H1 (cell line): ENCODE results near the gene NECAB3. TPM values are rescaled to one million over a fixed set of nuclear protein-coding genes. Genes with fewer than 3 reads are reported as not detected.

Experiments
- CTCF ChIA-PET: fragments of 300-600 bp; sonication (Branson Sonifier 250); formaldehyde crosslinking; loops from one replicate; lab custom pipeline; 2021; ENCODE audit not compliant: partially characterized antibody; lab: Charles Lee
- POLR2A ChIA-PET: fragments of 300-600 bp; sonication (Branson Sonifier 250); formaldehyde crosslinking; loops from one replicate; lab custom pipeline; 2021; ENCODE audit warnings: inconsistent platforms; ENCODE audit not compliant: partially characterized antibody; lab: Charles Lee
- DNase-seq, 2 experiments: peaks; one replicate each; pipeline versions ENCODE4 v3.0.0 to v3.0.0-alpha.2; 2010 to 2022; ENCODE audit warnings: low spot score in 2 of 2, low read depth in 1 of 2, mixed read lengths in 1 of 2
- FAIRE-seq: peaks from 2 replicates; lab custom pipeline; 2011; peaks lifted over from hg19 to GRCh38; lab: Jason Lieb, UNC
- H2AFZ ChIP-seq: 2 replicates; pipeline ENCODE4 v1.8.1; 2012; ENCODE audit warnings: low read length, inconsistent platforms
- H2AK5ac ChIP-seq: 2 replicates; pipeline ENCODE4 v1.6.1; 2013; ENCODE audit warnings: low read depth, low read length
- H2BK120ac ChIP-seq: replicated peaks from 2 replicates; pipeline ENCODE3; 2013; ENCODE audit warnings: low read depth, low read length, inconsistent platforms
- H2BK12ac ChIP-seq: 2 replicates; pipeline ENCODE4 v1.6.1; 2013; ENCODE audit warnings: low read depth, low read length
- H2BK15ac ChIP-seq: 2 replicates; pipeline ENCODE4 v1.6.1; 2013; ENCODE audit warnings: low read length
- H2BK20ac ChIP-seq: 2 replicates; pipeline ENCODE4 v1.6.1; 2013; ENCODE audit warnings: low read length
- H2BK5ac ChIP-seq: 2 replicates; pipeline ENCODE4 v1.6.1; 2013; ENCODE audit warnings: low read depth, low read length
- H3K14ac ChIP-seq: 2 replicates; pipeline ENCODE4 v1.6.1; 2013; ENCODE audit warnings: inconsistent platforms; ENCODE audit not compliant: insufficient read length
- H3K18ac ChIP-seq: 2 replicates; pipeline ENCODE4 v1.6.1; 2013; ENCODE audit warnings: low read length; ENCODE audit errors: extremely low read depth
- H3K23ac ChIP-seq: 2 replicates; pipeline ENCODE4 v1.6.1; 2013; ENCODE audit warnings: inconsistent platforms; ENCODE audit not compliant: insufficient read length
- H3K23me2 ChIP-seq: 2 replicates; pipeline ENCODE4 v1.6.1; 2013; ENCODE audit warnings: low read depth, low read length
- H3K27ac ChIP-seq: 2 replicates; pipeline ENCODE4 v1.6.1; 2011; ENCODE audit warnings: low read depth, low read length, inconsistent platforms
- H3K27me3 ChIP-seq, 4 experiments: replicated peaks in 1 of 4; 1 replicate in 1 of 4; 2 replicates in 3 of 4; pipeline versions ENCODE4 v1.6.1 to v1.8.1; 2011 to 2013; ENCODE audit warnings: low read length in 3 of 4, mild to moderate bottlenecking in 3 of 4, inconsistent platforms in 2 of 4, mixed read lengths in 2 of 4, moderate library complexity in 1 of 4; ENCODE audit not compliant: control insufficient read depth in 3 of 4, insufficient read depth in 3 of 4; ENCODE audit errors: extremely low read depth in 1 of 4
- H3K36me3 ChIP-seq, 4 experiments: 2 replicates each; pipeline versions ENCODE4 v1.6.1 to v1.8.1; 2011 to 2013; ENCODE audit warnings: mild to moderate bottlenecking in 4 of 4, low read length in 3 of 4, moderate library complexity in 2 of 4, control low read depth in 1 of 4, inconsistent platforms in 1 of 4; ENCODE audit not compliant: insufficient read depth in 4 of 4, control insufficient read depth in 2 of 4
- H3K4ac ChIP-seq: replicated peaks from 2 replicates; pipeline ENCODE3; 2013; ENCODE audit warnings: low read length, low read depth, mixed read lengths, inconsistent platforms; ENCODE audit not compliant: insufficient read length
- H3K4me1 ChIP-seq, 4 experiments: replicated peaks in 1 of 4; 1 replicate in 1 of 4; 2 replicates in 3 of 4; pipeline versions ENCODE4 v1.6.1 to v1.8.1; 2011 to 2013; ENCODE audit warnings: low read length in 3 of 4, inconsistent platforms in 2 of 4, mixed read lengths in 1 of 4; ENCODE audit not compliant: insufficient read depth in 4 of 4, control insufficient read depth in 3 of 4
- H3K4me2 ChIP-seq, 2 experiments: 2 replicates each; pipeline versions ENCODE4 v1.6.1 to v1.8.1; 2011 to 2013; ENCODE audit warnings: low read depth in 2 of 2, low read length in 2 of 2, control low read depth in 1 of 2, inconsistent platforms in 1 of 2, mild to moderate bottlenecking in 1 of 2; ENCODE audit not compliant: insufficient read depth in 1 of 2
- H3K4me3 ChIP-seq, 4 experiments: fragments of 200-600, 300-600 bp in 1 of 4; sonication (generic), shearing (Covaris generic), sonication (Bioruptor Twin) in 1 of 4; 2 replicates each; pipeline versions ENCODE4 v1.5.1 to v1.8.1; 2011 to 2016; ENCODE audit warnings: low read length in 4 of 4, low read depth in 3 of 4, control low read depth in 2 of 4, inconsistent platforms in 2 of 4, mild to moderate bottlenecking in 2 of 4, mixed read lengths in 1 of 4, moderate library complexity in 1 of 4; ENCODE audit not compliant: insufficient read depth in 2 of 4; ENCODE audit errors: extremely low read depth in 1 of 4
- H3K56ac ChIP-seq: replicated peaks from 2 replicates; pipeline ENCODE3; 2013; ENCODE audit warnings: low read depth, mild to moderate bottlenecking, mixed read lengths, low read length, inconsistent platforms; ENCODE audit not compliant: insufficient read length
- H3K79me1 ChIP-seq: 2 replicates; pipeline ENCODE4 v1.6.1; 2013; ENCODE audit warnings: low read depth, low read length, control low read depth
- H3K79me2 ChIP-seq, 2 experiments: 2 replicates each; pipeline versions ENCODE4 v1.6.1 to v1.8.1; 2012 to 2013; ENCODE audit warnings: low read length in 2 of 2, mild to moderate bottlenecking in 2 of 2, inconsistent platforms in 1 of 2; ENCODE audit not compliant: insufficient read depth in 2 of 2, control insufficient read depth in 1 of 2
- H3K9ac ChIP-seq, 4 experiments: replicated peaks in 1 of 4; 1 replicate in 1 of 4; 2 replicates in 3 of 4; pipeline versions ENCODE4 v1.6.1 to v1.8.1; 2011 to 2013; ENCODE audit warnings: low read depth in 3 of 4, low read length in 3 of 4, control low read depth in 2 of 4, mild to moderate bottlenecking in 2 of 4, moderate library complexity in 2 of 4, inconsistent platforms in 1 of 4; ENCODE audit errors: extremely low read depth in 1 of 4
- H3K9me3 ChIP-seq, 2 experiments: 2 replicates each; pipeline versions ENCODE4 v1.6.1 to v1.8.1; 2012 to 2013; ENCODE audit warnings: mild to moderate bottlenecking in 2 of 2, moderate library complexity in 2 of 2, control low read depth in 1 of 2, inconsistent platforms in 1 of 2, low read depth in 1 of 2, low read length in 1 of 2, mixed read lengths in 1 of 2; ENCODE audit not compliant: insufficient read depth in 2 of 2
- H4K20me1 ChIP-seq, 2 experiments: replicated peaks in 1 of 2; 2 replicates each; pipeline versions ENCODE3 to v1.8.1; 2011 to 2013; ENCODE audit warnings: inconsistent platforms in 2 of 2, low read length in 2 of 2, mild to moderate bottlenecking in 1 of 2; ENCODE audit not compliant: insufficient read depth in 2 of 2, control insufficient read depth in 1 of 2
- H4K5ac ChIP-seq: 2 replicates; pipeline ENCODE4 v1.6.1; 2013; ENCODE audit warnings: low read length, low read depth, mixed read lengths, inconsistent platforms; ENCODE audit not compliant: insufficient read length
- H4K8ac ChIP-seq: 2 replicates; pipeline ENCODE4 v1.8.0; 2013; ENCODE audit warnings: mild to moderate bottlenecking, moderate library complexity, low read length, inconsistent platforms; ENCODE audit not compliant: insufficient read depth; ENCODE audit errors: extremely low read depth
- H4K91ac ChIP-seq: replicated peaks from 2 replicates; pipeline ENCODE3; 2013; ENCODE audit warnings: low read length, mixed read lengths, inconsistent platforms; ENCODE audit not compliant: insufficient read length
- ASH2L ChIP-seq: fragments of 200-600, 300-600 bp; sonication (generic); IDR thresholded peaks from one replicate; pipeline ENCODE4 v1.7.1; 2017; ENCODE audit warnings: low read length
- BCL11A ChIP-seq, 2 experiments: IDR thresholded peaks; one replicate each; pipeline ENCODE4 v1.6.1; 2011; ENCODE audit warnings: low read depth in 2 of 2, low read length in 2 of 2, mild to moderate bottlenecking in 2 of 2
- CBX8 ChIP-seq: fragments of 300-800, 300-1000 bp; sonication (generic); IDR thresholded peaks from 2 replicates; pipeline ENCODE4 v1.7.1; 2016; ENCODE audit warnings: low read depth, low read length, borderline replicate concordance
- CREB1 ChIP-seq: IDR thresholded peaks from 2 replicates; pipeline ENCODE4 v1.6.1; 2012; ENCODE audit warnings: inconsistent platforms
- KDM5A ChIP-seq: fragments of 200-600 bp; IDR thresholded peaks from 2 replicates; pipeline ENCODE4 v1.7.1; 2012; ENCODE audit warnings: mild to moderate bottlenecking, low read length, inconsistent platforms, mixed read lengths
- RAD21 ChIP-seq, 2 experiments: IDR thresholded peaks in 1 of 2; conservative IDR thresholded peaks in 1 of 2; 2 replicates each; pipeline ENCODE4 v1.6.1; 2011; ENCODE audit warnings: low read depth in 2 of 2, low read length in 2 of 2, improper control_type of control experiment in 1 of 2, inconsistent platforms in 1 of 2, mild to moderate bottlenecking in 1 of 2, moderate library complexity in 1 of 2
- RFX5 ChIP-seq: IDR thresholded peaks from 2 replicates; pipeline ENCODE4 v1.6.1; 2011; ENCODE audit warnings: low read depth, low read length, improper control_type of control experiment, borderline replicate concordance
- SIN3A ChIP-seq, 2 experiments: IDR thresholded peaks in 1 of 2; conservative IDR thresholded peaks in 1 of 2; 2 replicates each; pipeline ENCODE4 v1.6.1; 2011 to 2012; ENCODE audit warnings: low read length in 2 of 2, improper control_type of control experiment in 1 of 2, low read depth in 1 of 2, mild to moderate bottlenecking in 1 of 2
- TAF1 ChIP-seq: IDR thresholded peaks from 2 replicates; pipeline ENCODE4 v1.6.1; 2011; ENCODE audit warnings: mild to moderate bottlenecking, low read depth, low read length
- TAF7 ChIP-seq: optimal IDR thresholded peaks from 2 replicates; pipeline ENCODE3; 2011; ENCODE audit warnings: low read depth, mild to moderate bottlenecking, inconsistent platforms, low read length, moderate library complexity, borderline replicate concordance
- WGBS, 2 experiments: shearing (Covaris generic) in 1 of 2; methylation state at CpG; one replicate each; pipeline versions ENCODE4 v1.1.6 to v1.1.7; 2013 to 2015; ENCODE audit warnings: low lambda C conversion rate in 2 of 2, mixed read lengths in 2 of 2, inconsistent platforms in 1 of 2, low coverage in 1 of 2, missing lambda C conversion rate in 1 of 2; ENCODE audit not compliant: insufficient replicate concordance in 2 of 2, insufficient coverage in 1 of 2, insufficient read length in 1 of 2; ENCODE audit errors: extremely low coverage in 1 of 2, missing lambda C conversion rate in 1 of 2; 5-methylcytosine and 5-hydroxymethylcytosine counted together
- polyA plus RNA-seq, 7 experiments: library from polyadenylated mRNA; depleted of rRNA in 3 of 7; stranded (reverse) in 5 of 7; unstranded in 2 of 7; fragments of >200 nt in 5 of 7; fragments of 200-250 nt in 2 of 7; gene quantifications; 1 replicate in 5 of 7; 2 replicates in 1 of 7; 4 replicates in 1 of 7; pipeline versions ENCODE4 v1.2.1 to v1.2.3, GENCODE V29; 2011 to 2013; ENCODE audit warnings: missing spikeins in 2 of 7, mixed read lengths in 2 of 7
- total RNA-seq: library from RNA; stranded (reverse); fragmentation: NEBNext Ultra II Directional; extraction: Animal tissue kit (Norgen Biotek cat#: 25700); gene quantifications from 2 replicates; pipeline ENCODE4 v1.2.1, GENCODE V29; 2021

Gene NECAB3
- total and polyA plus RNA-seq, 2 of the 8 experiments (the other 6 are each of a cell fraction or from before 2014, with no cell fraction given) = 20.5 to 46.2 TPM

DNA sequence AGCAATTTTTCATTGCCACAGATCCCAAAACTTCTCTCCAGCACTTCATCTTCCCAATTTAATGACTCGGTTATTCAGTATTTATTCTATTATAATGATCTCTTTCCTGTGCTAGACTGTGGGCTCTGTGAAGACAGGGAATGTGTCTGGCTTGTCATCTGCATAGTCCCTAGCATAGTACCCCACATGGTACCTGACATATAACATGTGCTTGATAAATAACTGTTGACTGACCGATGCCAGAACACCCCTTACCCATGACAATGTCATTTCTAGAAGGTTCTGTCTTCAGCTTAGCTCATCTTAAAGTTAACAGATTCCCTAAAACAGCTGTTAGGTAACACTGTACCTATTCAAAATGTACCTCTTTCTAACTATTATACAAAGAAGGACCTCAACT is 42.3 kb upstream of the NECAB3 start:
- no peak overlapping the region for H3K14ac ChIP-seq
- H3K79me2 ChIP-seq = no peaks in the 10 kb centered on the region
- no peaks in the 10 kb centered on the region; a peak in 1 of 7 replicates for H3K4me1 ChIP-seq
- no peak overlapping the region for H2AK5ac ChIP-seq
- no peaks in the 10 kb centered on the region; a peak in 1 of 8 replicates for H3K36me3 ChIP-seq
- TF ChIP-seq CREB1 (no peak), RFX5 (no peak), BCL11A (IDR thresholded peaks at IDR 0.05; ENCODE audit: low read depth in 2 of 2, low read length in 2 of 2) (no peak), SIN3A (conservative IDR thresholded peaks at IDR 0.05 in 1 of 2, IDR thresholded peaks at IDR 0.05 in 1 of 2; ENCODE audit: low read depth in 1 of 2, low read length in 2 of 2) (no peak), TAF1 (no peak), CBX8 (no peak), ASH2L (no peak), KDM5A (no peak), TAF7 (no peak), RAD21 (IDR thresholded peaks at IDR 0.05 in 1 of 2, conservative IDR thresholded peaks at IDR 0.05 in 1 of 2; ENCODE audit: low read depth in 2 of 2, low read length in 2 of 2) (no peak)
- peaks cover 6% of the 10 kb centered on the region for H3K23me2 ChIP-seq
- no peak overlapping the region for H4K5ac ChIP-seq
- H3K9ac ChIP-seq = no peak overlapping the region
- H3K18ac ChIP-seq = no peak overlapping the region
- no peak overlapping the region for H3K4ac ChIP-seq
- H3K4me3 ChIP-seq = no peak overlapping the region
- POLR2A ChIA-PET = no interaction called here
- no peak overlapping the region for H3K27ac ChIP-seq
- H3K9me3 ChIP-seq = no peaks in the 10 kb centered on the region
- no peak overlapping the region for H3K23ac ChIP-seq
- FAIRE-seq (no peak), DNase-seq (no peak)
- H4K91ac ChIP-seq = no peak overlapping the region
- H3K27me3 ChIP-seq = no peaks in the 10 kb centered on the region
- no peaks in the 10 kb centered on the region for H3K79me1 ChIP-seq
- WGBS, 2 experiments = 89% methylated on average over 2 of the region's 2 CpGs; no CpG with 5 or more reads in 1 of the 2 experiments
- H4K8ac ChIP-seq = no peak overlapping the region
- CTCF ChIA-PET = no interaction called here
- no peak overlapping the region for H2BK12ac ChIP-seq
- H4K20me1 ChIP-seq = no peaks in the 10 kb centered on the region
- H2BK15ac ChIP-seq = no peak overlapping the region
- no peak overlapping the region for H2BK120ac ChIP-seq
- no peak overlapping the region for H2AFZ ChIP-seq
- H2BK20ac ChIP-seq = no peak overlapping the region
- no peak overlapping the region for H3K4me2 ChIP-seq
- H3K56ac ChIP-seq = no peak overlapping the region
- H2BK5ac ChIP-seq = no peak overlapping the region; the same call in 1 of the 2 replicates
